Mesenchymal stem cell (in vitro differentiated cells and primary cell): ENCODE measurements around the gene DTNB.
"Not testable (repeated sequence)": the region's sequence is repeated elsewhere in the genome, so short reads cannot be mapped to it uniquely, and the experiment has no call there.

ENCODE experiments used
- DNase-seq: peaks from one replicate; pipeline ENCODE4 v3.0.0-alpha.2; 2013
- H2AFZ ChIP-seq: one replicate; pipeline ENCODE4 v1.6.1; 2013; ENCODE audit warnings: low read depth, mild to moderate bottlenecking, control low read depth, inconsistent platforms, low read length, moderate library complexity
- H2AK5ac ChIP-seq: 2 replicates; pipeline ENCODE4 v1.6.1; 2013; ENCODE audit warnings: low read length, moderate library complexity, mild to moderate bottlenecking, inconsistent platforms; ENCODE audit not compliant: severe bottlenecking
- H2BK120ac ChIP-seq: one replicate; pipeline ENCODE4 v1.6.1; 2013; ENCODE audit warnings: low read depth, mild to moderate bottlenecking, inconsistent platforms, low read length, moderate library complexity
- H2BK12ac ChIP-seq, 2 experiments: one replicate each; pipeline ENCODE4 v1.6.1; 2013; ENCODE audit warnings: inconsistent platforms in 2 of 2, low read length in 2 of 2, mild to moderate bottlenecking in 2 of 2, moderate library complexity in 2 of 2, control low read depth in 1 of 2
- H2BK15ac ChIP-seq: one replicate; pipeline ENCODE4 v1.6.1; 2013; ENCODE audit warnings: mild to moderate bottlenecking, low read depth, inconsistent platforms; ENCODE audit not compliant: poor library complexity, severe bottlenecking
- H2BK5ac ChIP-seq: 2 replicates; pipeline ENCODE4 v1.6.1; 2013; ENCODE audit warnings: low read depth, mild to moderate bottlenecking, low read length, control low read depth, inconsistent platforms; ENCODE audit not compliant: poor library complexity, severe bottlenecking
- H3K14ac ChIP-seq, 2 experiments: one replicate each; pipeline ENCODE4 v1.6.1; 2013; ENCODE audit warnings: inconsistent platforms in 2 of 2, low read length in 2 of 2, control low read depth in 1 of 2, mild to moderate bottlenecking in 1 of 2, moderate library complexity in 1 of 2
- H3K18ac ChIP-seq, 2 experiments: one replicate each; pipeline ENCODE4 v1.6.1; 2013; ENCODE audit warnings: inconsistent platforms in 2 of 2, low read length in 2 of 2, control low read depth in 1 of 2, low read depth in 1 of 2, mild to moderate bottlenecking in 1 of 2
- H3K23ac ChIP-seq, 2 experiments: one replicate each; pipeline ENCODE4 v1.6.1; 2013; ENCODE audit warnings: inconsistent platforms in 2 of 2, low read length in 2 of 2, mild to moderate bottlenecking in 2 of 2, moderate library complexity in 2 of 2, control low read depth in 1 of 2
- H3K27ac ChIP-seq: 2 replicates; pipeline ENCODE4 v1.5.1; 2013; ENCODE audit warnings: mild to moderate bottlenecking, moderate library complexity, low read length, control low read depth, inconsistent platforms; ENCODE audit not compliant: poor library complexity, severe bottlenecking
- H3K27me3 ChIP-seq, 2 experiments: 2 replicates each; pipeline versions ENCODE4 v1.6.1 to v1.7.0; 2013; ENCODE audit warnings: low read length in 2 of 2, mild to moderate bottlenecking in 2 of 2, moderate library complexity in 2 of 2, control low read depth in 1 of 2, inconsistent platforms in 1 of 2; ENCODE audit not compliant: control insufficient read depth in 1 of 2, insufficient read depth in 1 of 2
- H3K36me3 ChIP-seq, 2 experiments: 2 replicates each; pipeline versions ENCODE4 v1.6.1 to v1.7.0; 2013; ENCODE audit warnings: low read length in 2 of 2, control low read depth in 1 of 2, inconsistent platforms in 1 of 2, low read depth in 1 of 2, mild to moderate bottlenecking in 1 of 2; ENCODE audit not compliant: insufficient read depth in 2 of 2, control insufficient read depth in 1 of 2
- H3K4ac ChIP-seq, 2 experiments: one replicate each; pipeline ENCODE4 v1.6.1; 2013; ENCODE audit warnings: inconsistent platforms in 2 of 2, low read length in 2 of 2, mild to moderate bottlenecking in 2 of 2, moderate library complexity in 2 of 2, control low read depth in 1 of 2, low read depth in 1 of 2
- H3K4me1 ChIP-seq: 2 replicates; pipeline ENCODE4 v1.6.1; 2013; ENCODE audit warnings: low read depth, low read length, control low read depth; ENCODE audit not compliant: control insufficient read depth, insufficient read depth
- H3K4me2 ChIP-seq: 2 replicates; pipeline ENCODE4 v1.6.1; 2013; ENCODE audit warnings: low read length, mild to moderate bottlenecking, inconsistent platforms; ENCODE audit not compliant: poor library complexity, severe bottlenecking
- H3K4me3 ChIP-seq, 2 experiments: 2 replicates each; pipeline versions ENCODE4 v1.5.1 to v1.7.0; 2013; ENCODE audit warnings: low read length in 2 of 2, mild to moderate bottlenecking in 2 of 2, control low read depth in 1 of 2, low read depth in 1 of 2; ENCODE audit not compliant: insufficient read depth in 1 of 2
- H3K79me1 ChIP-seq: replicated peaks from 2 replicates; pipeline ENCODE4 v1.6.1; 2013; ENCODE audit warnings: mild to moderate bottlenecking, control low read depth, low read length, inconsistent platforms; ENCODE audit not compliant: poor library complexity, severe bottlenecking
- H3K9ac ChIP-seq: 2 replicates; pipeline ENCODE4 v1.7.0; 2013; ENCODE audit warnings: mild to moderate bottlenecking, low read length, moderate library complexity
- H3K9me3 ChIP-seq: 2 replicates; pipeline ENCODE4 v1.7.0; 2013; ENCODE audit warnings: mild to moderate bottlenecking, low read length; ENCODE audit not compliant: control insufficient read depth
- H4K8ac ChIP-seq: one replicate; pipeline ENCODE4 v1.6.1; 2013; ENCODE audit warnings: inconsistent platforms, mild to moderate bottlenecking, low read length, moderate library complexity
- H4K91ac ChIP-seq: one replicate; pipeline ENCODE4 v1.6.1; 2013; ENCODE audit warnings: mild to moderate bottlenecking, low read length, inconsistent platforms
- WGBS: methylation state at CpG from one replicate; pipeline ENCODE4 v1.1.7; 2013; ENCODE audit warnings: mixed read lengths; 5-methylcytosine and 5-hydroxymethylcytosine counted together

Gene DTNB

GRCh38 chr2:25535411-25536289, 137.7 kb downstream of the DTNB start:
- 97% methylated on average over 50 of the region's 52 CpGs for WGBS
- not testable (repeated sequence) for H2BK5ac ChIP-seq, H3K4me3 ChIP-seq, H2AFZ ChIP-seq, H3K4me1 ChIP-seq, H2BK15ac ChIP-seq, H3K14ac ChIP-seq, H3K9me3 ChIP-seq, H3K27me3 ChIP-seq, H3K79me1 ChIP-seq, H3K4me2 ChIP-seq, H4K91ac ChIP-seq, H2BK12ac ChIP-seq, H3K18ac ChIP-seq, H3K9ac ChIP-seq, H2AK5ac ChIP-seq, DNase-seq, H2BK120ac ChIP-seq, H3K23ac ChIP-seq, H3K4ac ChIP-seq, H3K27ac ChIP-seq, H4K8ac ChIP-seq
- peaks cover 0 to 16% of the 10 kb centered on the region in 2 experiments for H3K36me3 ChIP-seq

- H2BK5ac ChIP-seq, H2AFZ ChIP-seq, H3K18ac ChIP-seq, H2BK120ac ChIP-seq, H3K9ac ChIP-seq, H3K27me3 ChIP-seq, H3K27ac ChIP-seq, H2AK5ac ChIP-seq, H2BK15ac ChIP-seq, H3K4ac ChIP-seq, H4K91ac ChIP-seq, H3K4me3 ChIP-seq, H3K79me1 ChIP-seq, H3K23ac ChIP-seq, H4K8ac ChIP-seq, H3K4me1 ChIP-seq, H3K4me2 ChIP-seq, H2BK12ac ChIP-seq, DNase-seq, H3K9me3 ChIP-seq, H3K14ac ChIP-seq: not testable (repeated sequence)
- WGBS = 97% methylated on average over 22 of the region's 22 CpGs
- peaks cover 0 to 16% of the 10 kb centered on the region in 2 experiments for H3K36me3 ChIP-seq
Observed at GRCh38 chr2:25534937-25535336, 138.4 kb downstream of the DTNB start.

- Histone ChIP-seq H3K4ac (no peak overlapping the region), H3K9me3 (no peaks in the 10 kb centered on the region), H3K36me3 (peaks cover 0 to 16% of the 10 kb centered on the region in 2 experiments), H2AFZ (no peak overlapping the region), H3K9ac (no peak overlapping the region), H3K27ac (no peak overlapping the region), H2BK5ac (no peak overlapping the region), H3K4me3 (no peak overlapping the region), H2BK12ac (no peak overlapping the region), H2AK5ac (no peak overlapping the region), H4K8ac (no peak overlapping the region), H3K18ac (no peak overlapping the region), H2BK15ac (no peak overlapping the region), H2BK120ac (no peak overlapping the region), H3K23ac (no peak overlapping the region), H3K4me2 (no peak overlapping the region), H3K4me1 (no peaks in the 10 kb centered on the region), H4K91ac (no peak overlapping the region), H3K79me1 (no peaks in the 10 kb centered on the region), H3K14ac (no peak overlapping the region), H3K27me3 (no peaks in the 10 kb centered on the region)
- no peak for DNase-seq
- 98% methylated on average over 26 of the region's 26 CpGs for WGBS
Observed at GRCh38 chr2:25534455-25534854, 138.9 kb downstream of the DTNB start.

GRCh38 chr2:25533771-25534170, 139.6 kb downstream of the DTNB start:
- not testable (repeated sequence) for H2BK15ac ChIP-seq, H3K79me1 ChIP-seq, H3K4me2 ChIP-seq, H2AFZ ChIP-seq, H3K4ac ChIP-seq, H2BK120ac ChIP-seq, H3K14ac ChIP-seq, H3K4me1 ChIP-seq, H2AK5ac ChIP-seq, H3K27me3 ChIP-seq, H3K9me3 ChIP-seq, H4K91ac ChIP-seq, H4K8ac ChIP-seq, H2BK12ac ChIP-seq, H3K23ac ChIP-seq, H3K27ac ChIP-seq, DNase-seq, H3K18ac ChIP-seq, H3K9ac ChIP-seq, H2BK5ac ChIP-seq
- WGBS = 90% methylated on average over 3 of the region's 5 CpGs
- Histone ChIP-seq H3K4me3 (peak overlapping the region in 1 of 2 experiments; percentile 53), H3K36me3 (peaks cover 0 to 16% of the 10 kb centered on the region in 2 experiments)
